Sigmoid colon (tissue), 7 donors: ENCODE measurements around the gene KTN1. TPM values are rescaled to one million over a fixed set of nuclear protein-coding genes. Genes with fewer than 3 reads are reported as not detected.

Source experiments
- DNase-seq: peaks from one replicate; pipeline ENCODE4 v3.0.0-alpha.2; 2019
- H3K27ac ChIP-seq, 4 donors: fragments of 200-600 bp; sonication (generic); one replicate each; pipeline ENCODE4 v1.5.1; 2016 to 2019; ENCODE audit warnings: mild to moderate bottlenecking in 1 of 4
- H3K27me3 ChIP-seq, 3 donors: fragments of 200-600 bp; sonication (generic); one replicate each; pipeline ENCODE4 v1.5.1; 2019; ENCODE audit warnings: mild to moderate bottlenecking in 1 of 3
- H3K36me3 ChIP-seq, 4 donors: fragments of 200-600 bp; sonication (generic); one replicate each; pipeline ENCODE4 v1.5.1; 2016 to 2019
- H3K4me1 ChIP-seq, 4 donors: fragments of 200-600 bp; sonication (generic); one replicate each; pipeline ENCODE4 v1.5.1; 2017 to 2019
- H3K4me3 ChIP-seq, 4 donors: fragments of 200-600 bp; sonication (generic); one replicate each; pipeline ENCODE4 v1.5.1; 2017 to 2019; ENCODE audit warnings: mild to moderate bottlenecking in 2 of 4, moderate library complexity in 1 of 4
- H3K9me3 ChIP-seq, 4 donors: fragments of 200-600 bp in 3 of 4; sonication (generic) in 3 of 4; one replicate each; pipeline versions ENCODE4 v1.5.1 to v1.6.1; 2013 to 2019
- CTCF ChIP-seq, 4 experiments: fragments of 450-650 bp in 3 of 4; fragments of 200-600 bp in 1 of 4; IDR thresholded peaks; one replicate each; pipeline ENCODE4 v1.5.1; 2016 to 2019; ENCODE audit warnings: antibody characterized with exemption in 4 of 4, mild to moderate bottlenecking in 3 of 4, moderate library complexity in 2 of 4
- EP300 ChIP-seq, 4 donors: sonication (generic); formaldehyde crosslinking; IDR thresholded peaks; one replicate each; pipeline ENCODE4 v1.6.1; 2017; ENCODE audit warnings: antibody characterized with exemption in 4 of 4
- POLR2A ChIP-seq, 2 donors: fragments of 450-650 bp; IDR thresholded peaks; one replicate each; pipeline ENCODE4 v1.6.1; 2016; ENCODE audit warnings: antibody characterized with exemption in 2 of 2, mild to moderate bottlenecking in 2 of 2, moderate library complexity in 2 of 2
- POLR2AphosphoS5 ChIP-seq, 4 donors: sonication (generic); formaldehyde crosslinking; IDR thresholded peaks; one replicate each; pipeline ENCODE4 v1.6.1; 2017; ENCODE audit warnings: antibody characterized with exemption in 4 of 4
- WGBS, 2 donors: extraction: QIAGEN DNeasy Blood & Tissue Kit; methylation state at CpG; one replicate each; pipeline ENCODE4 v1.1.7; 2013; 5-methylcytosine and 5-hydroxymethylcytosine counted together
- intact Hi-C: fragments of 100-400 bp; cut with DNase I; formaldehyde crosslinking; loops from one replicate; pipeline ENCODE4 v1.15.1; 2023
- polyA plus RNA-seq, 3 donors: library from polyadenylated mRNA; stranded (reverse); fragments of 200-250 nt; gene quantifications; one replicate each; pipeline ENCODE4 v1.2.3, GENCODE V29; 2013
- small RNA-seq, 3 donors: library from RNA; depleted of rRNA; stranded (forward); fragments of <200 nt; gene quantifications; one replicate each; pipeline ENCODE3, GENCODE V24; 2016
- total RNA-seq, 4 donors: library from RNA; depleted of rRNA; stranded (reverse); fragments of >200 nt; gene quantifications; one replicate each; pipeline ENCODE4 v1.1.0, GENCODE V29; 2016
- donor health status: healthy with polysubstance abuse.
- donor health status: Bipolar disorder and iron deficiency.
- donor health status: healthy.

KTN1 gene
- total and polyA plus RNA-seq, 7 donors, result 67.3 to 174 (median 120) TPM

- intact Hi-C loops, result loop anchor here (5.0 kb wide), 1 partner anchor 611 kb away; no protein-coding TSS in a partner anchor
- no peak overlapping the region for H3K27ac ChIP-seq
Measured at GRCh38 chr14:55731311-55731872, 151.4 kb downstream of the KTN1 start.

GRCh38 chr14:55731881-55732498, 152.0 kb downstream of the KTN1 start:
- no peak for DNase-seq
- Histone ChIP-seq H3K9me3 (no peaks in the 10 kb centered on the region), H3K4me3 (no peak overlapping the region), H3K36me3 (no peaks in the 10 kb centered on the region), H3K27ac (no peak overlapping the region), H3K4me1 (no peaks in the 10 kb centered on the region), H3K27me3 (no peaks in the 10 kb centered on the region)
- WGBS, 2 donors, result 8 to 24% methylated on average over 2 of the region's 2 CpGs
- intact Hi-C loops, result loop anchor here (5.0 kb wide), 1 partner anchor 610 kb away; no protein-coding TSS in a partner anchor
- TF ChIP-seq POLR2AphosphoS5 (IDR thresholded peaks at IDR 0.05) (no peak), CTCF (IDR thresholded peaks at IDR 0.05) (peak in 3 of 4 experiments; percentile 22 to 50 (median 48)), EP300 (IDR thresholded peaks at IDR 0.05) (no peak), POLR2A (IDR thresholded peaks at IDR 0.05) (no peak)

More at GRCh38 chr14:55731311-55731872, 151.4 kb downstream of the KTN1 start:
- TF ChIP-seq POLR2AphosphoS5 (IDR thresholded peaks at IDR 0.05) (no peak), EP300 (IDR thresholded peaks at IDR 0.05) (no peak), CTCF (IDR thresholded peaks at IDR 0.05) (no peak), POLR2A (IDR thresholded peaks at IDR 0.05) (no peak)
- Histone ChIP-seq H3K27me3 (no peaks in the 10 kb centered on the region), H3K4me3 (no peak overlapping the region), H3K4me1 (no peaks in the 10 kb centered on the region), H3K9me3 (no peaks in the 10 kb centered on the region), H3K36me3 (no peaks in the 10 kb centered on the region)
- 20 to 60% methylated on average over 4 of the region's 4 CpGs for WGBS, 2 donors
- no peak for DNase-seq

GRCh38 chr14:55733599-55733998, 153.6 kb downstream of the KTN1 start:
- TF ChIP-seq EP300 (IDR thresholded peaks at IDR 0.05) (no peak), POLR2A (IDR thresholded peaks at IDR 0.05) (no peak), POLR2AphosphoS5 (IDR thresholded peaks at IDR 0.05) (no peak), CTCF (IDR thresholded peaks at IDR 0.05) (no peak)
- intact Hi-C loops, result loop anchor here (5.0 kb wide), 1 partner anchor 609 kb away; no protein-coding TSS in a partner anchor
- Histone ChIP-seq H3K36me3 (no peaks in the 10 kb centered on the region), H3K4me1 (no peaks in the 10 kb centered on the region), H3K9me3 (no peaks in the 10 kb centered on the region), H3K4me3 (no peak overlapping the region), H3K27ac (no peak overlapping the region), H3K27me3 (no peaks in the 10 kb centered on the region)
- DNase-seq, result no peak
- 42 to 64% methylated on average over 3 of the region's 3 CpGs for WGBS, 2 donors

Small RNA genes lying within 50 kb of the gene (small RNA-seq; reads per million reads assigned to genes)
- gene RF00019, result 0 reads per million in 3 donors

Other genes with a start within 250 kb of the KTN1 start
- 10 to 100 TPM; 17.1 to 22.2 (median 19.1) TPM for gene ATG14, start 168.4 kb upstream of the KTN1 start, total RNA-seq
- 1 to 10 TPM; 3.6 to 5.3 (median 3.9) TPM for gene ATG14, start 168.4 kb upstream of the KTN1 start, polyA plus RNA-seq
- not detected for gene TBPL2, start 139.6 kb upstream of the KTN1 start, total RNA-seq
- gene TBPL2, start 139.6 kb upstream of the KTN1 start, polyA plus RNA-seq, result not detected